AG10803 (cell line): Measurements from ENCODE around the gene LILRA5.
"Not testable (repeated sequence)": the region's sequence is repeated elsewhere in the genome, so short reads cannot be mapped to it uniquely, and the experiment has no call there.

Experiments
- DNase-seq: peaks from one replicate; pipeline ENCODE4 v3.0.0; 2010; ENCODE audit warnings: low read depth
- H3K4me3 ChIP-seq: 2 replicates; pipeline ENCODE4 v1.5.1; 2011; ENCODE audit warnings: mild to moderate bottlenecking, low read length, control low read depth
- CTCF ChIP-seq: conservative IDR thresholded peaks from 2 replicates; pipeline ENCODE4 v1.5.1; 2011; ENCODE audit warnings: mild to moderate bottlenecking, low read length, control low read depth, inconsistent platforms

The LILRA5 gene

DNA sequence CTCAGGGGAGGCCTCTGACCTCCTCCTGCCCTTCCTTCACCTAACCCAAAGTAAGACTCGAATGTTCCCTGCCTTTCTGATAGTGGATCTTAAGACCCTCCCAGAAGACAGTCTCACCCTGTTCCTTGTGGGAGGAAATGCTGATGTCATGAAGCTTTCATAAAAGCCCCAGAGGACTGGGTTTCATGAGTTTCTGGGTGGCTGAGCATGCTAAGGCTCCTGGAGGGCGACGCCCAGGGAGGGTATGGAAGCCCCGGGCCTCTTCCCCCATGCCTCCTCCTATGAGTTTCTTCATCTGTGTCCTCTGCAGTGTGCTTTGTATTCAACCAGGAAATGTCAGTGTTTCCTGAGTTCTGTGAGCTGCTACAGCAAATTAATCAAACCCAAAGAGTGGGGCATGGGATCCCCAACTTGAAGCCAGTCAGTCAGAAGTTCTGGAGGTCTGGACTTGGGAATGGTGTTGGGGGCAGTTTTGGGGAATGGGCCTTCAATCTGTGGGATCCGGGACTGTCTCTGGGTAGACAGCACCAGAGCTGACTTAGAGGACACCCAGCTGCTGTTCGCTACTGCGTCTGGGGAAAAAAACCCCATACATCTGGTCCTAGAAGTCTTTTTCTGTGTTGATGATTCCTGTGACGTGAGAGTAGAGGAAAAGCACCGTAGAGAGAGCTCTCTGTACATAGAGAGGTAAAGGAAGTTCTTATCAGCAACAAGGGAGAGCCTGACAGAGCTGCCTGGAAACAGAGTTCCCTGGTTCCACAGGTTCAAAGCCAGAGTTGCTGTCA lies 30.1 kb downstream of the LILRA5 start:
- no peak for TF ChIP-seq CTCF
- DNase-seq, result no peak
- no peak overlapping the region for H3K4me3 ChIP-seq

- H3K4me3 ChIP-seq, DNase-seq: not testable (repeated sequence)
Measured at GRCh38 chr19:54281729-54282075, 31.3 kb downstream of the LILRA5 start.

- no peak for DNase-seq
Measured at GRCh38 chr19:54281007-54281728, 31.8 kb downstream of the LILRA5 start, which contains the start of gene LILRB2. LILRB2 (minus strand) TSS chr19:54281110; CDS start chr19:54280496, 614 bp downstream.

GRCh38 chr19:54280441-54280840 lies 32.5 kb downstream of the LILRA5 start:
- H3K4me3 ChIP-seq, DNase-seq: not testable (repeated sequence)

More at GRCh38 chr19:54281007-54281728, 31.8 kb downstream of the LILRA5 start, which contains the start of gene LILRB2:
- no peak within 1 kb of the TSS for H3K4me3 ChIP-seq
- no peak for TF ChIP-seq CTCF

DNA sequence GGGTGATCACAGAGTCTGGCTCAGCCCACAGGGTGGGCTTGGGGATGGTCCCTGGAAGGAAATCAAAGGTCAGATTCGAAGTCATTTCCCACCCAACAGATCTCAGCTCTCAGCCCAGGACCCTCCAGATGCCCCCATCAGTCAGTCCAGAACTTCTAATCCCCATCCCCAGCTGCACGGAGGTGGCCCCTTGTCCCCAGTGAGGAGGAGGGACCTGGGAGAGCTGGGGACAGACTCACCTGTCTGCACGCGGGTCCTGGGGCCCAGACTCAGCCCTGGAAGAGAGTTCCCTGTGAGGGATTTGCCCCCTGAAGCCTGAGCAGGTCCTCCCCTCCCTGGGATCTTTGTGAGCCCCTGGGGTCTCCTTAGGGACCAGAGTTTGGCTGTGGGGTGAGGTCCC lies 32.9 kb downstream of the LILRA5 start:
- H3K4me3 ChIP-seq, DNase-seq: not testable (repeated sequence)

DNA sequence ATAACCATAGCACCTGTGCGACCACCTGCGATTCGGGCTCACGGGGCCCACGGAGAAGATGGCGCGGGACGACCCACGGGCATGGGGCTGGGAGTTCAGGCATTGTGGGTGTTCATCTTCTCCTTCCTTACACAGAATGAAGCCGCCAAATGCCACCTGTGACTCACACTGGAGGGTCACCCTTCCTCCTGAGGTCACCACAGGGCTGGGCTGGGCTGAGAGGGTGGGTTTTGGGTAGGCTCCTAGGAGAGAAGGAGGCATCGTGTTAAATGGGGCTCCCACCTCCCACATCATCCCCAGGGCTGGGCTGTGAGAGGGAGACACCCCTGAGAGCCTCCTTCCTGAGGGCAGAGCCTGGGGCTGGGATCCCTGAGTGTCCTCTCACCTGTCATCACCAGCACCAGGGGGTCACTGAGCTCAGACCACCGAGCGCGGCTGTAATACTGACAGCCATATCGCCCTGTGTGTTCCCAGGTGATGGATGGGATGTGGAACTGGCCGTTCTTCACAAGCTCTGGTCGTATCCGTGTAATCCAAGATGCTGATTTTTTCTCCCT lies 33.5 kb downstream of the LILRA5 start:
- DNase-seq, result no peak
- TF ChIP-seq CTCF, result no peak
- H3K4me3 ChIP-seq, result no peak overlapping the region

DNA sequence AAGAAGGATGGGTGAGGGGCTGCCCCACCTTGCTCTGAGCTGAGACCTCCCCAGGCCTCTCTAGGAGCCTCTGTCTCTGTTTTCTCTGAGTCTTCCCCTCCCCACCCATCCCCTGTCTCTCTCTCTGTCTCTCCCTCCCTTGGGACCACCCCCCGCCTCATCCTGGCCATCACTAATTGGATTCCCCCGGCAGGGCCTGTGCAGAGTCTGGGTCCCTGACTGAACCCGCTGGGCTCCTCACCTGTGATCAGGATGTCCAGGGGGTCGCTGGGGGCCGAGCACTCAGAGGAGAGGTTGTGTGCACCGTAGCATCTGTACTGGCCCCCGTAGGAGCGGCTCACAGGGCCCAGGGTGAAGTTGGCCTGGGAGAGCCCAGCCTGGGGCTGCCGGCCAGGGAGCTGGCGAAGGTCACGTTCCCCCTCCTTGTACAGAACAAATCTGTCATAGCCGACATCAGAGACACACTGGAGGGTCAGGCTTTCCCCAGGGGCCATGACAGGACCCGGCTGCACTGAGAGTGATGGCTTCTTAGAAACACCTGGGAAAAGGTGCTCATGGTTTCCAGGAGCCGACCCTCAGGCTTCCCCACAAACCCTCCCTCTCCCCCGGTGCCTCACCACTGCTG lies 34.3 kb downstream of the LILRA5 start:
- DNase-seq, H3K4me3 ChIP-seq: not testable (repeated sequence)

GRCh38 chr19:54278056-54278455 lies 34.9 kb downstream of the LILRA5 start:
- not testable (repeated sequence) for DNase-seq, H3K4me3 ChIP-seq

DNA sequence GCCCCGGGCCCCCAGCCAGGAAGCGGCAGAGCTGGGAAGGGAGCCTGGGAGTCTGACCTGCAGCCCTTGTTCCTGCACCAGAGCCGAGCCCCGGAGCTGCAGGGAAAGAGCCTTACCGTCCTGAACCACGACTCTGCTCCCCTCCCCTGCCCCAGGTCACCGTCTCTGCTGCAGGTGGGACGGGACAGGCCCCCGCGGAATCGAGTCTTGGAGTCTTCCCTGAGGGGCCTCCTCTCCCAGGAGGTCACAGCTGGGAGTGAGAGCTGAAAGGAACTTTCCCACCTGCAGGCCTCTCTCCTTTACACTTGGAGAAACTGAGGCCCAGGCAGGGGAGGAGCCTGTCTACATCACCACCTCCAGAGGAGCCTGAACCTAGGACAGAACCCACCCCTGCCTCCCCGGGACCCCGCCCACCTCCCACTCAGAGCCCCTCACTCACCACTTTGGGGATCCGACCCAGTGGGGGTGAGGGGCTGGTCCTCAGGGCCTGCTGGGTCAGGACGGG lies 35.8 kb downstream of the LILRA5 start:
- DNase-seq, H3K4me3 ChIP-seq: not testable (repeated sequence)

DNA sequence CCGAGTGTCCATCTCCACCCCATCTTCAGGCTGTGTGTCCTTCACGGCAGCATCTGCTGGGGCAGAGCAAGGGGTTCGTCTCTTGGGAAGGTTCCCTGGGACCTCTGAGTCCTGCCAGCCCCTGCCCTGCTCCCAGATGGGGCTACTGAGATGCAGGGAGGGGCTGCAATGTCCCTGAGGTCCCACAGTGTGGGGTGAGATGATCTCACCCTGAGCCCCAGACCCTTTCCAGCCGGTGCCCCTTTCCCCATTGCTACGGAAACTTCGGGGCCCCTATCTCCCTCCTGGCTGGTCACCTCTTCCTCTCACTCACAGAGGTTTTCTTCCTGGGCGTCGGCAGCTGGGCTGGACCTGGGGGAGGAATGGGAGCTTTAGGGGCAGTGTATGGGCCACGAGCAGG lies 37.0 kb downstream of the LILRA5 start:
- DNase-seq, result no peak
- H3K4me3 ChIP-seq, result no peak overlapping the region
- TF ChIP-seq CTCF, result no peak

GRCh38 chr19:54274516-54274915 lies 38.5 kb downstream of the LILRA5 start:
- DNase-seq, H3K4me3 ChIP-seq: not testable (repeated sequence)
